HL-60 (cell line): Measurements from ENCODE around the gene ACSL4.

ENCODE experiments used
- GABPA ChIP-seq: IDR thresholded peaks from 2 replicates; pipeline ENCODE4 v1.6.1; 2012; ENCODE audit warnings: low read depth
- POLR2AphosphoS5 ChIP-seq: IDR thresholded peaks from 2 replicates; pipeline ENCODE4 v1.6.1; 2012; ENCODE audit warnings: low read depth
- TF ChIP-seq, protein P1 (sequence below): IDR thresholded peaks from one replicate; pipeline ENCODE4 v1.5.1; 2011; ENCODE audit warnings: low read length, control low read depth, inconsistent platforms; ENCODE audit not compliant: insufficient read depth
- TF ChIP-seq, protein P2 (sequence below): IDR thresholded peaks from 2 replicates; pipeline ENCODE4 v1.6.1; 2012; ENCODE audit warnings: low read depth; ENCODE audit not compliant: insufficient replicate concordance

DNA sequence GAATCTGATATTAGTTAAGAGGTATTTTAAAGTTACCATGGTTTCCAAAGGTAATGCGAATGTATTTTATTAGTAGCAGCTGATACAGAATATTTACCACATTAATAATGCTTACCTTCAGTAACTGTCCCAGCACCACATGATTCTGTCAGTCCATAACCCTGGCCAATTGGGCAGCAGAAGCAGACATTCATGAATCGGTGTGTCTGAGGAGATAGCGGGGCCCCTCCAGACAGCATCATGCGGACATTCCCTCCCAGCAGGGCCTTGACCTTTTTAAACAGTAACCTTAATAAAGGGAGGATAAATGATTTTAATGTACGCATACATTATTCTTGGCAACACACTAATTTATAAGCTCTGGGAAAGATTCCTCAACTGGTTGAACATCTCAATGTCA is 65.1 kb downstream of the ACSL4 start:
- TF ChIP-seq GABPA, result no peak
- TF ChIP-seq, protein P1, sequence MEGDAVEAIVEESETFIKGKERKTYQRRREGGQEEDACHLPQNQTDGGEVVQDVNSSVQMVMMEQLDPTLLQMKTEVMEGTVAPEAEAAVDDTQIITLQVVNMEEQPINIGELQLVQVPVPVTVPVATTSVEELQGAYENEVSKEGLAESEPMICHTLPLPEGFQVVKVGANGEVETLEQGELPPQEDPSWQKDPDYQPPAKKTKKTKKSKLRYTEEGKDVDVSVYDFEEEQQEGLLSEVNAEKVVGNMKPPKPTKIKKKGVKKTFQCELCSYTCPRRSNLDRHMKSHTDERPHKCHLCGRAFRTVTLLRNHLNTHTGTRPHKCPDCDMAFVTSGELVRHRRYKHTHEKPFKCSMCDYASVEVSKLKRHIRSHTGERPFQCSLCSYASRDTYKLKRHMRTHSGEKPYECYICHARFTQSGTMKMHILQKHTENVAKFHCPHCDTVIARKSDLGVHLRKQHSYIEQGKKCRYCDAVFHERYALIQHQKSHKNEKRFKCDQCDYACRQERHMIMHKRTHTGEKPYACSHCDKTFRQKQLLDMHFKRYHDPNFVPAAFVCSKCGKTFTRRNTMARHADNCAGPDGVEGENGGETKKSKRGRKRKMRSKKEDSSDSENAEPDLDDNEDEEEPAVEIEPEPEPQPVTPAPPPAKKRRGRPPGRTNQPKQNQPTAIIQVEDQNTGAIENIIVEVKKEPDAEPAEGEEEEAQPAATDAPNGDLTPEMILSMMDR, result no peak
- TF ChIP-seq POLR2AphosphoS5, result no peak
- TF ChIP-seq, protein P2, sequence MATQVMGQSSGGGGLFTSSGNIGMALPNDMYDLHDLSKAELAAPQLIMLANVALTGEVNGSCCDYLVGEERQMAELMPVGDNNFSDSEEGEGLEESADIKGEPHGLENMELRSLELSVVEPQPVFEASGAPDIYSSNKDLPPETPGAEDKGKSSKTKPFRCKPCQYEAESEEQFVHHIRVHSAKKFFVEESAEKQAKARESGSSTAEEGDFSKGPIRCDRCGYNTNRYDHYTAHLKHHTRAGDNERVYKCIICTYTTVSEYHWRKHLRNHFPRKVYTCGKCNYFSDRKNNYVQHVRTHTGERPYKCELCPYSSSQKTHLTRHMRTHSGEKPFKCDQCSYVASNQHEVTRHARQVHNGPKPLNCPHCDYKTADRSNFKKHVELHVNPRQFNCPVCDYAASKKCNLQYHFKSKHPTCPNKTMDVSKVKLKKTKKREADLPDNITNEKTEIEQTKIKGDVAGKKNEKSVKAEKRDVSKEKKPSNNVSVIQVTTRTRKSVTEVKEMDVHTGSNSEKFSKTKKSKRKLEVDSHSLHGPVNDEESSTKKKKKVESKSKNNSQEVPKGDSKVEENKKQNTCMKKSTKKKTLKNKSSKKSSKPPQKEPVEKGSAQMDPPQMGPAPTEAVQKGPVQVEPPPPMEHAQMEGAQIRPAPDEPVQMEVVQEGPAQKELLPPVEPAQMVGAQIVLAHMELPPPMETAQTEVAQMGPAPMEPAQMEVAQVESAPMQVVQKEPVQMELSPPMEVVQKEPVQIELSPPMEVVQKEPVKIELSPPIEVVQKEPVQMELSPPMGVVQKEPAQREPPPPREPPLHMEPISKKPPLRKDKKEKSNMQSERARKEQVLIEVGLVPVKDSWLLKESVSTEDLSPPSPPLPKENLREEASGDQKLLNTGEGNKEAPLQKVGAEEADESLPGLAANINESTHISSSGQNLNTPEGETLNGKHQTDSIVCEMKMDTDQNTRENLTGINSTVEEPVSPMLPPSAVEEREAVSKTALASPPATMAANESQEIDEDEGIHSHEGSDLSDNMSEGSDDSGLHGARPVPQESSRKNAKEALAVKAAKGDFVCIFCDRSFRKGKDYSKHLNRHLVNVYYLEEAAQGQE, result no peak
